OCI-M2 (cell line): ENCODE data around the gene CPTP.

Source experiments
- DNase-seq: peaks from one replicate; lab custom pipeline; 2025; ENCODE audit not compliant: unreplicated experiment; lab: John Stamatoyannopoulos, UW

CPTP gene

GRCh38 chr1:1291548-1292441 is 32.8 kb upstream of the CPTP start:
- no peak for DNase-seq

GRCh38 chr1:1292442-1292779 is 32.2 kb upstream of the CPTP start:
- no peak for DNase-seq

- no peak for DNase-seq
Observed at GRCh38 chr1:1292851-1293250, 31.8 kb upstream of the CPTP start.

GRCh38 chr1:1293263-1294249 is 31.0 kb upstream of the CPTP start:
- no peak for DNase-seq

- DNase-seq: no peak
Observed at GRCh38 chr1:1294250-1294890, 30.2 kb upstream of the CPTP start.

GRCh38 chr1:1295154-1295923 is 29.3 kb upstream of the CPTP start:
- DNase-seq: no peak

GRCh38 chr1:1296070-1297061 is 28.2 kb upstream of the CPTP start:
- DNase-seq: no peak

- DNase-seq: no peak
Observed at GRCh38 chr1:1297802-1298424, 26.7 kb upstream of the CPTP start.

GRCh38 chr1:1298861-1299685 is 25.5 kb upstream of the CPTP start:
- DNase-seq: no peak

- DNase-seq: no peak
Observed at GRCh38 chr1:1299686-1300351, 24.8 kb upstream of the CPTP start.

GRCh38 chr1:1300352-1300739 is 24.3 kb upstream of the CPTP start:
- DNase-seq: no peak

GRCh38 chr1:1302006-1302430 is 22.6 kb upstream of the CPTP start:
- DNase-seq: no peak

GRCh38 chr1:1302951-1303509 is 21.6 kb upstream of the CPTP start:
- DNase-seq: no peak

GRCh38 chr1:1303736-1304135 is 20.9 kb upstream of the CPTP start:
- no peak for DNase-seq

GRCh38 chr1:1304331-1305299 is 20.0 kb upstream of the CPTP start:
- DNase-seq: no peak
